ENCODE measurements around the gene RRP9.

DNA sequence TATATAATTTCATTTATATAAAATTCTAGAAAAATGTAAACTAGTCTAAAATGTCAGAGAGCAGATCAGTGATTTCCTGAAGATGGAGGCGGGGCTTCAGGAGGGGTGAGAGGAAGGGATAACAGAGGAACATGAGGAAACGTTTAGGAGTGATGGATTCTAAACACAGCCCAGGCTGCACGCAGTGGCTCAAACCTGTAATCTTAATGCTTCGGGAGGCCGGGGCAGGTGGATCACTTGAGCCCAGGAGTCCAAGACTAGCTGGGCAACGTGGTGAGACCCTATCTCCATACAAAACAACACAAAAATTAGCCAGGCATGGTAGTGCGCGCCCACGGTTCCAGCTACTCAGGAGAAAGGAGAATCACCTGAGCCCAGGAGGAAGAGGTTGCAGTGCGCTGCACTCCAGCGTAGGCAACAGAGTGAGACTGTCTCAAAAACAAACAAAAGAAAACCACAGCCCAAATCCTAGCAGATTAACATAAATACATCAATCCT is 20.6 kb downstream of the RRP9 start:
- TF ChIP-seq EZH2 (IDR thresholded peaks at IDR 0.05; ENCODE audit: borderline replicate concordance, insufficient read depth, low read length, poor library complexity, severe bottlenecking) (no peak), MXI1 (conservative IDR thresholded peaks at IDR 0.05; ENCODE audit: poor library complexity, severe bottlenecking) (no peak)
- TF ChIP-seq, protein P1, sequence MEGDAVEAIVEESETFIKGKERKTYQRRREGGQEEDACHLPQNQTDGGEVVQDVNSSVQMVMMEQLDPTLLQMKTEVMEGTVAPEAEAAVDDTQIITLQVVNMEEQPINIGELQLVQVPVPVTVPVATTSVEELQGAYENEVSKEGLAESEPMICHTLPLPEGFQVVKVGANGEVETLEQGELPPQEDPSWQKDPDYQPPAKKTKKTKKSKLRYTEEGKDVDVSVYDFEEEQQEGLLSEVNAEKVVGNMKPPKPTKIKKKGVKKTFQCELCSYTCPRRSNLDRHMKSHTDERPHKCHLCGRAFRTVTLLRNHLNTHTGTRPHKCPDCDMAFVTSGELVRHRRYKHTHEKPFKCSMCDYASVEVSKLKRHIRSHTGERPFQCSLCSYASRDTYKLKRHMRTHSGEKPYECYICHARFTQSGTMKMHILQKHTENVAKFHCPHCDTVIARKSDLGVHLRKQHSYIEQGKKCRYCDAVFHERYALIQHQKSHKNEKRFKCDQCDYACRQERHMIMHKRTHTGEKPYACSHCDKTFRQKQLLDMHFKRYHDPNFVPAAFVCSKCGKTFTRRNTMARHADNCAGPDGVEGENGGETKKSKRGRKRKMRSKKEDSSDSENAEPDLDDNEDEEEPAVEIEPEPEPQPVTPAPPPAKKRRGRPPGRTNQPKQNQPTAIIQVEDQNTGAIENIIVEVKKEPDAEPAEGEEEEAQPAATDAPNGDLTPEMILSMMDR (IDR thresholded peaks at IDR 0.05; ENCODE audit: poor library complexity, severe bottlenecking) = no peak
